H9 (cell line): ENCODE data around the gene GNG3. TPM values are rescaled to one million over a fixed set of nuclear protein-coding genes. Genes with fewer than 3 reads are reported as not detected.

Experiments used
- DNase-seq: peaks from one replicate; pipeline ENCODE4 v3.0.0-alpha.2; 2017
- H2AFZ ChIP-seq: one replicate; pipeline ENCODE4 v1.6.1; 2013; ENCODE audit warnings: mild to moderate bottlenecking, low read length, control low read depth, moderate library complexity
- H2AK5ac ChIP-seq: 2 replicates; pipeline ENCODE4 v1.6.1; 2013; ENCODE audit warnings: low read length, control low read depth, mixed read lengths; ENCODE audit not compliant: insufficient read length
- H2BK120ac ChIP-seq: one replicate; pipeline ENCODE4 v1.6.1; 2013; ENCODE audit warnings: low read depth, mild to moderate bottlenecking, low read length, control low read depth, inconsistent platforms; ENCODE audit not compliant: poor library complexity, severe bottlenecking
- H2BK12ac ChIP-seq: 2 replicates; pipeline ENCODE4 v1.6.1; 2013; ENCODE audit warnings: low read length, control low read depth, mixed read lengths, low read depth; ENCODE audit not compliant: insufficient read length
- H2BK15ac ChIP-seq: 2 replicates; pipeline ENCODE4 v1.6.1; 2013; ENCODE audit warnings: low read depth, low read length, control low read depth
- H2BK20ac ChIP-seq: one replicate; pipeline ENCODE4 v1.6.1; 2013; ENCODE audit warnings: low read depth, mild to moderate bottlenecking, low read length, control low read depth, inconsistent platforms; ENCODE audit not compliant: poor library complexity, severe bottlenecking
- H2BK5ac ChIP-seq: 2 replicates; pipeline ENCODE4 v1.6.1; 2013; ENCODE audit warnings: low read length, control low read depth, mixed read lengths; ENCODE audit not compliant: insufficient read length
- H3K14ac ChIP-seq: 2 replicates; pipeline ENCODE4 v1.6.1; 2013; ENCODE audit warnings: low read length, control low read depth; ENCODE audit not compliant: insufficient read depth
- H3K18ac ChIP-seq: 2 replicates; pipeline ENCODE4 v1.6.1; 2013; ENCODE audit warnings: low read depth, mild to moderate bottlenecking, mixed read lengths, low read length, control low read depth; ENCODE audit not compliant: insufficient read length
- H3K23ac ChIP-seq: 2 replicates; pipeline ENCODE4 v1.6.1; 2013; ENCODE audit warnings: low read length, control low read depth, mixed read lengths, low read depth; ENCODE audit not compliant: insufficient read length
- H3K23me2 ChIP-seq: 2 replicates; pipeline ENCODE4 v1.6.1; 2013; ENCODE audit warnings: low read depth, mild to moderate bottlenecking, mixed read lengths, low read length, control low read depth; ENCODE audit not compliant: insufficient read length, poor library complexity, severe bottlenecking
- H3K27ac ChIP-seq: 2 replicates; pipeline ENCODE4 v1.5.1; 2013; ENCODE audit warnings: low read length, control low read depth, mixed read lengths, low read depth; ENCODE audit not compliant: insufficient read length
- H3K27me3 ChIP-seq: 2 replicates; pipeline ENCODE4 v1.6.1; 2013; ENCODE audit warnings: low read length, control low read depth, inconsistent platforms; ENCODE audit not compliant: insufficient read depth
- H3K4ac ChIP-seq: 2 replicates; pipeline ENCODE4 v1.6.1; 2013; ENCODE audit warnings: low read depth, mild to moderate bottlenecking, control low read depth, inconsistent platforms, low read length, moderate library complexity
- H3K4me1 ChIP-seq: 2 replicates; pipeline ENCODE4 v1.6.1; 2013; ENCODE audit warnings: low read length, control low read depth, inconsistent platforms; ENCODE audit not compliant: insufficient read depth
- H3K4me2 ChIP-seq: 2 replicates; pipeline ENCODE4 v1.6.1; 2013; ENCODE audit warnings: low read length, control low read depth, mixed read lengths; ENCODE audit not compliant: insufficient read length, insufficient read depth
- H3K56ac ChIP-seq: 2 replicates; pipeline ENCODE4 v1.6.1; 2013; ENCODE audit warnings: low read depth, mild to moderate bottlenecking, mixed read lengths, low read length, control low read depth; ENCODE audit not compliant: insufficient read length
- H3K79me1 ChIP-seq: 2 replicates; pipeline ENCODE4 v1.6.1; 2013; ENCODE audit warnings: low read depth, mild to moderate bottlenecking, moderate library complexity, low read length, control low read depth, inconsistent platforms; ENCODE audit not compliant: insufficient read depth, poor library complexity, severe bottlenecking
- H3K79me2 ChIP-seq: 2 replicates; pipeline ENCODE4 v1.6.1; 2013; ENCODE audit warnings: low read length, control low read depth, inconsistent platforms; ENCODE audit not compliant: insufficient read depth
- H3K9ac ChIP-seq: 2 replicates; pipeline ENCODE4 v1.6.1; 2013; ENCODE audit warnings: low read length, control low read depth, mixed read lengths; ENCODE audit not compliant: insufficient read length; ENCODE audit errors: extremely low read depth
- H3K9me3 ChIP-seq: one replicate; pipeline ENCODE4 v1.6.1; 2013; ENCODE audit warnings: low read depth, low read length, inconsistent platforms; ENCODE audit not compliant: control insufficient read depth
- H3T11ph ChIP-seq: one replicate; pipeline ENCODE4 v1.6.1; 2013; ENCODE audit warnings: mild to moderate bottlenecking, low read length, control low read depth, inconsistent platforms
- H4K20me1 ChIP-seq: one replicate; pipeline ENCODE4 v1.6.1; 2013; ENCODE audit not compliant: control insufficient read depth, insufficient read length, insufficient read depth
- H4K5ac ChIP-seq: 2 replicates; pipeline ENCODE4 v1.6.1; 2013; ENCODE audit warnings: low read depth, mild to moderate bottlenecking, mixed read lengths, low read length, control low read depth; ENCODE audit not compliant: insufficient read length
- H4K8ac ChIP-seq: replicated peaks from 2 replicates; pipeline ENCODE4 v1.6.1; 2013; ENCODE audit warnings: low read length, control low read depth, mixed read lengths, low read depth; ENCODE audit not compliant: insufficient read length
- H4K91ac ChIP-seq: 2 replicates; pipeline ENCODE4 v1.6.1; 2013; ENCODE audit warnings: low read depth, mild to moderate bottlenecking, moderate library complexity, mixed read lengths, low read length, control low read depth; ENCODE audit not compliant: insufficient read length
- H3K27ac Mint-ChIP-seq, 3 experiments: 2 replicates in 2 of 3; 3 replicates in 1 of 3; pipeline ENCODE4 v1.8.0; 2020 to 2021; ENCODE audit warnings: mixed read lengths in 3 of 3, mild to moderate bottlenecking in 1 of 3, moderate library complexity in 1 of 3
- H3K27me3 Mint-ChIP-seq: 2 replicates; pipeline ENCODE4 v1.8.0; 2021; ENCODE audit warnings: low read depth, mild to moderate bottlenecking, moderate library complexity, mixed read lengths
- H3K36me3 Mint-ChIP-seq, 3 experiments: 2 replicates in 2 of 3; 3 replicates in 1 of 3; pipeline ENCODE4 v1.8.0; 2020 to 2021; ENCODE audit warnings: low read depth in 3 of 3, mixed read lengths in 3 of 3; ENCODE audit not compliant: insufficient read depth in 1 of 3
- H3K4me1 Mint-ChIP-seq, 2 experiments: 2 replicates each; pipeline ENCODE4 v1.8.0; 2020; ENCODE audit warnings: mixed read lengths in 2 of 2
- H3K4me3 Mint-ChIP-seq, 2 experiments: 2 replicates in 1 of 2; 3 replicates in 1 of 2; pipeline ENCODE4 v1.8.0; 2020 to 2021; ENCODE audit warnings: mild to moderate bottlenecking in 2 of 2, mixed read lengths in 2 of 2, moderate library complexity in 1 of 2
- H3K9me3 Mint-ChIP-seq, 2 experiments: 2 replicates in 1 of 2; 3 replicates in 1 of 2; pipeline ENCODE4 v1.8.0; 2020; ENCODE audit warnings: mild to moderate bottlenecking in 2 of 2, mixed read lengths in 2 of 2, moderate library complexity in 1 of 2
- CTCF ChIP-seq: fragments of 200-600 bp; sonication (generic); conservative IDR thresholded peaks from 3 replicates; pipeline ENCODE4 v1.8.0; 2021; ENCODE audit warnings: antibody characterized with exemption, mild to moderate bottlenecking
- WGBS: extraction: QIAGEN DNeasy Blood & Tissue Kit; methylation state at CpG from one replicate; pipeline ENCODE4 v1.1.7; 2013; ENCODE audit warnings: missing lambda C conversion rate, low lambda C conversion rate, mixed read lengths; ENCODE audit not compliant: insufficient read length; ENCODE audit errors: extremely low coverage; 5-methylcytosine and 5-hydroxymethylcytosine counted together
- total RNA-seq: library from RNA; stranded (reverse); gene quantifications from 2 replicates; pipeline ENCODE4 v1.2.1, GENCODE V29; 2021

Gene GNG3
- total RNA-seq, 1 experiment from 2014 or later: 3.2 TPM

GRCh38 chr11:62757846-62758788 is 50.6 kb downstream of the GNG3 start:
- no CpG with 5 or more reads among the region's 9 CpGs for WGBS
- Histone ChIP-seq H2BK15ac (no peak overlapping the region), H3K79me2 (peaks cover 18% of the 10 kb centered on the region; the same call in 1 of the 2 replicates), H4K8ac (no peak overlapping the region), H4K20me1 (no peaks in the 10 kb centered on the region), H3K14ac (no peak overlapping the region), H3T11ph (no peak overlapping the region), H3K56ac (no peak overlapping the region), H3K79me1 (peaks cover 9% of the 10 kb centered on the region), H2AFZ (no peak overlapping the region), H3K9ac (peak overlapping the region; percentile 28), H3K18ac (no peak overlapping the region), H3K4me1 (no peaks in the 10 kb centered on the region), H2BK5ac (no peak overlapping the region), H3K4ac (no peak overlapping the region), H2BK12ac (no peak overlapping the region), H2BK120ac (no peak overlapping the region), H3K4me2 (peak overlapping the region; percentile 91), H2BK20ac (no peak overlapping the region), H3K27ac (peak overlapping the region; percentile 92), H4K91ac (no peak overlapping the region), H4K5ac (no peak overlapping the region), H3K23ac (no peak overlapping the region), H3K27me3 (no peaks in the 10 kb centered on the region), H3K9me3 (no peaks in the 10 kb centered on the region), H2AK5ac (no peak overlapping the region), H3K23me2 (peaks cover 8% of the 10 kb centered on the region)
- no peaks in the 10 kb centered on the region for H3K27me3 Mint-ChIP-seq
- H3K27ac Mint-ChIP-seq: peak overlapping the region; percentile 97 to 98 (median 97)
- DNase-seq: peak; percentile 91
- no peak for TF ChIP-seq CTCF
- peak overlapping the region; percentile 79 to 97 for H3K4me3 Mint-ChIP-seq
- no peaks in the 10 kb centered on the region for H3K9me3 Mint-ChIP-seq
- H3K36me3 Mint-ChIP-seq: peaks cover 8 to 16% (median 12%) of the 10 kb centered on the region in 3 experiments; a peak in 6 of 7 replicates
- peaks cover 37 to 51% of the 10 kb centered on the region in 2 experiments for H3K4me1 Mint-ChIP-seq

Other genes starting within 250 kb of the GNG3 start
- gene AHNAK, start 160.9 kb upstream of the GNG3 start, total RNA-seq: 13.9 and 15.2 TPM in 2 replicates
- gene EEF1G, start 133.8 kb upstream of the GNG3 start, total RNA-seq: 1,790 and 1,800 TPM in 2 replicates
- 20.7 and 24.9 TPM in 2 replicates for gene TUT1, start 116.2 kb upstream of the GNG3 start, total RNA-seq
- 143 and 149 TPM in 2 replicates for gene MTA2, start 105.8 kb upstream of the GNG3 start, total RNA-seq
- gene EML3, start 94.9 kb upstream of the GNG3 start, total RNA-seq: 35.3 and 40.6 TPM in 2 replicates
- gene ROM1, start 94.4 kb upstream of the GNG3 start, total RNA-seq: 0.79 and 1.0 TPM in 2 replicates
- gene B3GAT3, start 85.7 kb upstream of the GNG3 start, total RNA-seq: 30.6 and 30.8 TPM in 2 replicates
- gene GANAB, start 61.1 kb upstream of the GNG3 start, total RNA-seq: 387 TPM in 2 replicates
- 40.0 and 41.6 TPM in 2 replicates for gene INTS5, start 54.4 kb upstream of the GNG3 start, total RNA-seq
- gene C11orf98, start 42.5 kb upstream of the GNG3 start, total RNA-seq: 139 and 150 TPM in 2 replicates
- 49.2 and 51.5 TPM in 2 replicates for gene CSKMT, start 42.4 kb upstream of the GNG3 start, total RNA-seq
- 11.1 and 12.3 TPM in 2 replicates for gene UQCC3, start 36.0 kb upstream of the GNG3 start, total RNA-seq
- 9.1 and 10.4 TPM in 2 replicates for gene LBHD1, start 35.4 kb upstream of the GNG3 start, total RNA-seq
- 110 and 118 TPM in 2 replicates for gene UBXN1, start 28.6 kb upstream of the GNG3 start, total RNA-seq
- gene LRRN4CL, start 18.1 kb upstream of the GNG3 start, total RNA-seq: 0.59 and 0.79 TPM in 2 replicates
- 68.4 and 77.4 TPM in 2 replicates for gene BSCL2, start 252 bp upstream of the GNG3 start, total RNA-seq
- gene HNRNPUL2, start 19.8 kb downstream of the GNG3 start, total RNA-seq: 40.6 and 43.5 TPM in 2 replicates
- gene TTC9C, start 20.8 kb downstream of the GNG3 start, total RNA-seq: 31.6 and 33.4 TPM in 2 replicates
- gene ZBTB3, start 46.5 kb downstream of the GNG3 start, total RNA-seq: 39.7 and 43.4 TPM in 2 replicates
- 126 and 129 TPM in 2 replicates for gene POLR2G, start 53.9 kb downstream of the GNG3 start, total RNA-seq
- gene TAF6L, start 63.7 kb downstream of the GNG3 start, total RNA-seq: 37.7 and 44.2 TPM in 2 replicates
- 25.0 and 25.5 TPM in 2 replicates for gene TMEM179B, start 79.7 kb downstream of the GNG3 start, total RNA-seq
- 21.7 and 22.2 TPM in 2 replicates for gene TMEM223, start 84.3 kb downstream of the GNG3 start, total RNA-seq
- 65.5 and 69.0 TPM in 2 replicates for gene NXF1, start 97.8 kb downstream of the GNG3 start, total RNA-seq
- gene STX5, start 124.4 kb downstream of the GNG3 start, total RNA-seq: 33.5 and 34.7 TPM in 2 replicates
- 0.53 and 1.2 TPM in 2 replicates for gene TEX54, start 125.2 kb downstream of the GNG3 start, total RNA-seq
- 121 and 124 TPM in 2 replicates for gene WDR74, start 131.9 kb downstream of the GNG3 start, total RNA-seq
- 289 and 290 TPM in 2 replicates for gene SLC3A2, start 173.2 kb downstream of the GNG3 start, total RNA-seq
- not detected in 2 replicates for gene CHRM1, start 213.7 kb downstream of the GNG3 start, total RNA-seq